Esophagus (tissue), 2 donors: ENCODE data around the gene PCGF5. TPM values are rescaled to one million over a fixed set of nuclear protein-coding genes. Genes with fewer than 3 reads are reported as not detected.
A peak's percentile ranks its signal among the peaks of the same experiment; 100 is the strongest.
"Not testable (repeated sequence)": the region's sequence is repeated elsewhere in the genome, so short reads cannot be mapped to it uniquely, and the experiment has no call there.

Source experiments
- H3K27ac ChIP-seq, 2 donors: one replicate each; pipeline ENCODE4 v1.5.1; 2013; ENCODE audit warnings: low read depth in 2 of 2, mild to moderate bottlenecking in 2 of 2, inconsistent platforms in 1 of 2, low read length in 1 of 2, moderate library complexity in 1 of 2
- H3K27me3 ChIP-seq, 2 donors: one replicate each; pipeline ENCODE4 v1.6.1; 2013; ENCODE audit warnings: low read length in 2 of 2, control low read depth in 1 of 2, mild to moderate bottlenecking in 1 of 2; ENCODE audit not compliant: insufficient read depth in 2 of 2, control insufficient read depth in 1 of 2
- H3K36me3 ChIP-seq, 2 donors: one replicate each; pipeline ENCODE4 v1.6.1; 2013; ENCODE audit warnings: low read length in 1 of 2; ENCODE audit not compliant: control insufficient read depth in 2 of 2, insufficient read depth in 2 of 2
- H3K4me1 ChIP-seq, 2 donors: one replicate each; pipeline ENCODE4 v1.6.1; 2013; ENCODE audit warnings: low read length in 1 of 2; ENCODE audit not compliant: control insufficient read depth in 2 of 2, insufficient read depth in 2 of 2
- H3K4me3 ChIP-seq, 2 donors: one replicate each; pipeline ENCODE4 v1.5.1; 2013; ENCODE audit warnings: low read length in 2 of 2, mild to moderate bottlenecking in 2 of 2, low read depth in 1 of 2, moderate library complexity in 1 of 2
- H3K9me3 ChIP-seq, 2 donors: one replicate each; pipeline ENCODE4 v1.6.1; 2013; ENCODE audit warnings: mild to moderate bottlenecking in 2 of 2, low read depth in 1 of 2, low read length in 1 of 2, moderate library complexity in 1 of 2; ENCODE audit not compliant: control insufficient read depth in 2 of 2, insufficient read depth in 1 of 2
- WGBS, 2 donors: extraction: QIAGEN DNeasy Blood & Tissue Kit; methylation state at CpG; one replicate each; pipeline ENCODE4 v1.1.7; 2013; 5-methylcytosine and 5-hydroxymethylcytosine counted together
- polyA plus RNA-seq, 2 donors: library from polyadenylated mRNA; stranded (reverse); fragments of 200-250 nt; gene quantifications; one replicate each; pipeline ENCODE4 v1.2.3, GENCODE V29; 2013
- donor health status: healthy with polysubstance abuse.
- donor health status: Bipolar disorder and iron deficiency.

PCGF5 gene
- polyA plus RNA-seq, 2 donors: 12.3 to 13.7 TPM

GRCh38 chr10:91260417-91260816 lies 40.0 kb downstream of the PCGF5 start:
- H3K36me3 ChIP-seq, H3K4me1 ChIP-seq: not testable (repeated sequence)
- 88 to 95% methylated on average over 2 of the region's 3 CpGs for WGBS, 2 donors

GRCh38 chr10:91271886-91272285 lies 51.4 kb downstream of the PCGF5 start:
- H3K27ac ChIP-seq: no peak overlapping the region
- H3K4me3 ChIP-seq: no peak overlapping the region
- no peaks in the 10 kb centered on the region for H3K4me1 ChIP-seq
- H3K27me3 ChIP-seq: no peaks in the 10 kb centered on the region
- H3K36me3 ChIP-seq: no peaks in the 10 kb centered on the region
- 76 to 83% methylated on average over 1 of the region's 1 CpG for WGBS, 2 donors
- H3K9me3 ChIP-seq: no peaks in the 10 kb centered on the region

More at GRCh38 chr10:91260417-91260816, 40.0 kb downstream of the PCGF5 start:
- H3K9me3 ChIP-seq, H3K27ac ChIP-seq, H3K27me3 ChIP-seq, H3K4me3 ChIP-seq: not testable (repeated sequence)

- H3K4me1 ChIP-seq: peaks cover 0 to 4% of the 10 kb centered on the region in 2 donors
- H3K27me3 ChIP-seq: no peaks in the 10 kb centered on the region
- no peaks in the 10 kb centered on the region for H3K9me3 ChIP-seq
- H3K36me3 ChIP-seq: peaks cover 2 to 5% of the 10 kb centered on the region in 2 donors
- peak overlapping the region in 1 of 2 donors; percentile 49 for H3K27ac ChIP-seq
- WGBS, 2 donors: 70 to 72% methylated on average over 6 of the region's 6 CpGs
- H3K4me3 ChIP-seq: no peak overlapping the region
Measured at GRCh38 chr10:91284486-91285090, 64.1 kb downstream of the PCGF5 start.

- peaks cover 0 to 4% of the 10 kb centered on the region in 2 donors for H3K4me1 ChIP-seq
- 74 to 83% methylated on average over 2 of the region's 2 CpGs for WGBS, 2 donors
- H3K9me3 ChIP-seq: no peaks in the 10 kb centered on the region
- no peak overlapping the region for H3K4me3 ChIP-seq
- no peak overlapping the region for H3K27ac ChIP-seq
- no peaks in the 10 kb centered on the region for H3K27me3 ChIP-seq
- H3K36me3 ChIP-seq: peaks cover 2 to 5% of the 10 kb centered on the region in 2 donors
Measured at GRCh38 chr10:91286572-91286971, 66.1 kb downstream of the PCGF5 start.

GRCh38 chr10:91287276-91287675 lies 66.8 kb downstream of the PCGF5 start:
- Histone ChIP-seq H3K36me3 (peaks cover 2 to 5% of the 10 kb centered on the region in 2 donors), H3K4me3 (no peak overlapping the region), H3K9me3 (no peaks in the 10 kb centered on the region), H3K4me1 (peaks cover 0 to 4% of the 10 kb centered on the region in 2 donors), H3K27me3 (no peaks in the 10 kb centered on the region), H3K27ac (no peak overlapping the region)
- WGBS, 2 donors: 57 to 62% methylated on average over 4 of the region's 4 CpGs

GRCh38 chr10:91287912-91288311 lies 67.4 kb downstream of the PCGF5 start:
- H3K27me3 ChIP-seq: no peaks in the 10 kb centered on the region
- H3K27ac ChIP-seq: no peak overlapping the region
- H3K4me3 ChIP-seq: no peak overlapping the region
- 89 to 90% methylated on average over 4 of the region's 4 CpGs for WGBS, 2 donors
- peaks cover 0 to 5% of the 10 kb centered on the region in 2 donors for H3K36me3 ChIP-seq
- no peaks in the 10 kb centered on the region for H3K9me3 ChIP-seq
- H3K4me1 ChIP-seq: peaks cover 0 to 4% of the 10 kb centered on the region in 2 donors

- peaks cover 0 to 4% of the 10 kb centered on the region in 2 donors for H3K4me1 ChIP-seq
- H3K27me3 ChIP-seq: no peaks in the 10 kb centered on the region
- H3K9me3 ChIP-seq: no peaks in the 10 kb centered on the region
- peaks cover 0 to 5% of the 10 kb centered on the region in 2 donors for H3K36me3 ChIP-seq
- H3K27ac ChIP-seq: no peak overlapping the region
- H3K4me3 ChIP-seq: no peak overlapping the region
- WGBS, 2 donors: 84 to 89% methylated on average over 1 of the region's 1 CpG
Measured at GRCh38 chr10:91289305-91289704, 68.8 kb downstream of the PCGF5 start.

GRCh38 chr10:91290607-91291006 lies 70.1 kb downstream of the PCGF5 start:
- no peaks in the 10 kb centered on the region for H3K9me3 ChIP-seq
- 83 to 85% methylated on average over 5 of the region's 5 CpGs for WGBS, 2 donors
- H3K27me3 ChIP-seq: no peaks in the 10 kb centered on the region
- no peak overlapping the region for H3K27ac ChIP-seq
- H3K36me3 ChIP-seq: no peaks in the 10 kb centered on the region
- H3K4me3 ChIP-seq: no peak overlapping the region
- no peaks in the 10 kb centered on the region for H3K4me1 ChIP-seq

- Histone ChIP-seq H3K4me1 (peaks cover 0 to 4% of the 10 kb centered on the region in 2 donors), H3K27ac (no peak overlapping the region), H3K4me3 (no peak overlapping the region), H3K9me3 (no peaks in the 10 kb centered on the region), H3K36me3 (no peaks in the 10 kb centered on the region), H3K27me3 (no peaks in the 10 kb centered on the region)
- WGBS, 2 donors: 58 to 67% methylated on average over 3 of the region's 3 CpGs
Measured at GRCh38 chr10:91294134-91294906, 73.9 kb downstream of the PCGF5 start.
